GM21360 (cell line): ENCODE measurements around the gene NAP1L4.
"Not testable (repeated sequence)": the region's sequence is repeated elsewhere in the genome, so short reads cannot be mapped to it uniquely, and the experiment has no call there.

Experiments used
- ATAC-seq: cut with Tn5 transposase; IDR thresholded peaks from one replicate; pipeline ENCODE4 v1.9.1; 2021; ENCODE audit warnings: mild to moderate bottlenecking, moderate library complexity; ENCODE audit not compliant: unreplicated experiment

The NAP1L4 gene

GRCh38 chr11:2940147-2940920, 51.8 kb downstream of the NAP1L4 start:
- no peak for ATAC-seq

GRCh38 chr11:2938458-2939418, 53.4 kb downstream of the NAP1L4 start:
- not testable (repeated sequence) for ATAC-seq

GRCh38 chr11:2937641-2938457, 54.3 kb downstream of the NAP1L4 start:
- not testable (repeated sequence) for ATAC-seq

GRCh38 chr11:2934611-2935239, 57.4 kb downstream of the NAP1L4 start:
- no peak for ATAC-seq

- no peak for ATAC-seq
Measured at GRCh38 chr11:2934021-2934550, 58.0 kb downstream of the NAP1L4 start.

- ATAC-seq = no peak
Measured at GRCh38 chr11:2933375-2934020, 58.6 kb downstream of the NAP1L4 start.

GRCh38 chr11:2932850-2933251, 59.3 kb downstream of the NAP1L4 start:
- no peak for ATAC-seq

- no peak for ATAC-seq
Measured at GRCh38 chr11:2931771-2932738, 60.1 kb downstream of the NAP1L4 start.

- no peak for ATAC-seq
Measured at GRCh38 chr11:2931420-2931746, 60.7 kb downstream of the NAP1L4 start.

- ATAC-seq = no peak
Measured at GRCh38 chr11:2930704-2931419, 61.3 kb downstream of the NAP1L4 start.

- no peak for ATAC-seq
Measured at GRCh38 chr11:2929950-2930703, 62.0 kb downstream of the NAP1L4 start.

- ATAC-seq = no peak
Measured at GRCh38 chr11:2929531-2929949, 62.6 kb downstream of the NAP1L4 start.

- no peak for ATAC-seq
Measured at GRCh38 chr11:2928605-2929530, 63.3 kb downstream of the NAP1L4 start, which contains the start of gene PHLDA2. PHLDA2 (minus strand) TSS chr11:2929420; CDS start chr11:2929364, 56 bp downstream.

GRCh38 chr11:2927851-2928604, 64.1 kb downstream of the NAP1L4 start:
- no peak for ATAC-seq

- ATAC-seq = no peak
Measured at GRCh38 chr11:2927121-2927800, 64.9 kb downstream of the NAP1L4 start.
